ENCODE results near the gene HK3. TPM values are rescaled to one million over a fixed set of nuclear protein-coding genes. Genes with fewer than 3 reads are reported as not detected.
A peak's percentile ranks its signal among the peaks of the same experiment; 100 is the strongest.

Gene HK3
- total and polyA plus RNA-seq, 7 experiments from 2014 or later = 0.27 to 118 (median 2.0) TPM; not detected in 1

- intact Hi-C loops (cut with micrococcal nuclease) = no loop called here
- peaks cover 8 to 28% (median 18%) of the 10 kb centered on the region in 7 donors for H3K4me1 Mint-ChIP-seq
- Histone ChIP-seq H3K27me3 (ENCODE audit: control insufficient read depth in 2 of 2, insufficient read depth in 2 of 2, low read length in 2 of 2) (no peaks in the 10 kb centered on the region), H3K36me3 (ENCODE audit: control insufficient read depth in 2 of 3, insufficient read depth in 3 of 3, low read length in 3 of 3) (peaks cover 2 to 22% (median 4%) of the 10 kb centered on the region in 3 experiments), H3K4me1 (ENCODE audit: control insufficient read depth in 2 of 2, insufficient read depth in 2 of 2, low read length in 2 of 2) (no peaks in the 10 kb centered on the region), H3K27ac (ENCODE audit: low read depth, low read length) (no peak overlapping the region), H3K4me3 (ENCODE audit: low read length) (no peak overlapping the region), H3K9me3 (ENCODE audit: control insufficient read depth in 2 of 3, low read length in 3 of 3) (no peaks in the 10 kb centered on the region)
- peaks cover 7 to 22% (median 12%) of the 10 kb centered on the region in 5 donors for H3K36me3 Mint-ChIP-seq
- peak overlapping the region in 1 of 9 donors; percentile 14 for H3K27ac Mint-ChIP-seq
- peaks cover 0 to 9% (median 0%) of the 10 kb centered on the region in 5 donors for H3K27me3 Mint-ChIP-seq
- CTCF ChIA-PET = no interaction called here
- H3K9me3 Mint-ChIP-seq = no peaks in the 10 kb centered on the region
- POLR2A ChIA-PET = no interaction called here
- DNase-seq (no peak), ATAC-seq (no peak)
- H3K4me3 Mint-ChIP-seq = no peak overlapping the region
Observed at GRCh38 chr5:176899946-176900779, 1.0 kb upstream of the HK3 start.

- no peaks in the 10 kb centered on the region for H3K36me3 ChIP-seq (ENCODE audit: control insufficient read depth in 2 of 3, insufficient read depth in 3 of 3, low read length in 3 of 3)
- Mint-ChIP-seq H3K9me3 (no peaks in the 10 kb centered on the region), H3K36me3 (peaks cover 0 to 6% (median 0%) of the 10 kb centered on the region in 5 donors), H3K27me3 (peaks cover 0 to 9% (median 0%) of the 10 kb centered on the region in 5 donors), H3K4me3 (no peak overlapping the region), H3K4me1 (peaks cover 8 to 28% (median 18%) of the 10 kb centered on the region in 7 donors), H3K27ac (peak overlapping the region in 1 of 9 donors; percentile 78)
- no peak overlapping the region for H3K4me3 ChIP-seq (ENCODE audit: low read length)
- H3K9me3 ChIP-seq (ENCODE audit: control insufficient read depth in 2 of 3, low read length in 3 of 3) = no peaks in the 10 kb centered on the region
- DNase-seq (no peak), ATAC-seq (no peak)
- ChIA-PET POLR2A (no interaction called here), CTCF (no interaction called here)
- H3K27me3 ChIP-seq (ENCODE audit: control insufficient read depth in 2 of 2, insufficient read depth in 2 of 2, low read length in 2 of 2) = no peaks in the 10 kb centered on the region
- intact Hi-C loops (cut with micrococcal nuclease) = no loop called here
- no peaks in the 10 kb centered on the region for H3K4me1 ChIP-seq (ENCODE audit: control insufficient read depth in 2 of 2, insufficient read depth in 2 of 2, low read length in 2 of 2)
- no peak overlapping the region for H3K27ac ChIP-seq (ENCODE audit: low read depth, low read length)
Observed at GRCh38 chr5:176897263-176897662, 1.9 kb downstream of the HK3 start.

GRCh38 chr5:176895831-176896230 lies 3.3 kb downstream of the HK3 start:
- H3K9me3 ChIP-seq (ENCODE audit: control insufficient read depth in 2 of 3, low read length in 3 of 3) = no peaks in the 10 kb centered on the region
- no peaks in the 10 kb centered on the region for H3K4me1 ChIP-seq (ENCODE audit: control insufficient read depth in 2 of 2, insufficient read depth in 2 of 2, low read length in 2 of 2)
- no peak overlapping the region for H3K27ac Mint-ChIP-seq
- no peak for ATAC-seq
- H3K36me3 ChIP-seq (ENCODE audit: control insufficient read depth in 2 of 3, insufficient read depth in 3 of 3, low read length in 3 of 3) = no peaks in the 10 kb centered on the region
- ChIA-PET POLR2A (no interaction called here), CTCF (no interaction called here)
- no peak overlapping the region for H3K27ac ChIP-seq (ENCODE audit: low read depth, low read length)
- H3K4me1 Mint-ChIP-seq = peaks cover 8 to 25% (median 15%) of the 10 kb centered on the region in 7 donors
- H3K36me3 Mint-ChIP-seq = peaks cover 0 to 2% (median 0%) of the 10 kb centered on the region in 5 donors
- H3K4me3 Mint-ChIP-seq = no peak overlapping the region
- no peak overlapping the region for H3K4me3 ChIP-seq (ENCODE audit: low read length)
- DNase-seq = no peak
- intact Hi-C loops (cut with micrococcal nuclease) = no loop called here
- no peaks in the 10 kb centered on the region for H3K9me3 Mint-ChIP-seq
- H3K27me3 ChIP-seq (ENCODE audit: control insufficient read depth in 2 of 2, insufficient read depth in 2 of 2, low read length in 2 of 2) = no peaks in the 10 kb centered on the region
- H3K27me3 Mint-ChIP-seq = peaks cover 0 to 9% (median 0%) of the 10 kb centered on the region in 5 donors

- intact Hi-C loops (cut with micrococcal nuclease) = no loop called here
- Histone ChIP-seq H3K9me3 (ENCODE audit: control insufficient read depth in 2 of 3, low read length in 3 of 3) (no peaks in the 10 kb centered on the region), H3K27me3 (ENCODE audit: control insufficient read depth in 2 of 2, insufficient read depth in 2 of 2, low read length in 2 of 2) (no peaks in the 10 kb centered on the region), H3K4me1 (ENCODE audit: control insufficient read depth in 2 of 2, insufficient read depth in 2 of 2, low read length in 2 of 2) (no peaks in the 10 kb centered on the region), H3K36me3 (ENCODE audit: control insufficient read depth in 2 of 3, insufficient read depth in 3 of 3, low read length in 3 of 3) (no peaks in the 10 kb centered on the region), H3K27ac (ENCODE audit: low read depth, low read length) (no peak overlapping the region), H3K4me3 (ENCODE audit: low read length) (no peak overlapping the region)
- DNase-seq (peak in 1 of 9 donors; percentile 9), ATAC-seq (no peak)
- no peaks in the 10 kb centered on the region for H3K9me3 Mint-ChIP-seq
- ChIA-PET CTCF (interaction anchor here (0.6 kb wide), 1 partner anchor 44 kb away, joined by 3 read pairs; no protein-coding TSS in a partner anchor), POLR2A (no interaction called here)
- no peak overlapping the region for H3K27ac Mint-ChIP-seq
- H3K27me3 Mint-ChIP-seq = peaks cover 0 to 9% (median 0%) of the 10 kb centered on the region in 5 donors
- H3K4me1 Mint-ChIP-seq = peaks cover 4 to 17% (median 9%) of the 10 kb centered on the region in 7 donors
- H3K36me3 Mint-ChIP-seq = no peaks in the 10 kb centered on the region
- no peak overlapping the region for H3K4me3 Mint-ChIP-seq
Observed at GRCh38 chr5:176894298-176894697, 4.8 kb downstream of the HK3 start.

- no peaks in the 10 kb centered on the region for H3K4me1 ChIP-seq (ENCODE audit: control insufficient read depth in 2 of 2, insufficient read depth in 2 of 2, low read length in 2 of 2)
- H3K27me3 Mint-ChIP-seq = peaks cover 0 to 5% (median 0%) of the 10 kb centered on the region in 5 donors
- no peaks in the 10 kb centered on the region for H3K27me3 ChIP-seq (ENCODE audit: control insufficient read depth in 2 of 2, insufficient read depth in 2 of 2, low read length in 2 of 2)
- ATAC-seq (no peak), DNase-seq (no peak)
- H3K27ac Mint-ChIP-seq = no peak overlapping the region
- peaks cover 0 to 13% (median 4%) of the 10 kb centered on the region in 7 donors for H3K4me1 Mint-ChIP-seq
- H3K27ac ChIP-seq (ENCODE audit: low read depth, low read length) = no peak overlapping the region
- no peaks in the 10 kb centered on the region for H3K36me3 Mint-ChIP-seq
- POLR2A ChIA-PET = no interaction called here
- no peaks in the 10 kb centered on the region for H3K9me3 Mint-ChIP-seq
- no peaks in the 10 kb centered on the region for H3K36me3 ChIP-seq (ENCODE audit: control insufficient read depth in 2 of 3, insufficient read depth in 3 of 3, low read length in 3 of 3)
- no peak overlapping the region for H3K4me3 ChIP-seq (ENCODE audit: low read length)
- no peak overlapping the region for H3K4me3 Mint-ChIP-seq
- intact Hi-C loops (cut with micrococcal nuclease) = no loop called here
- CTCF ChIA-PET = no interaction called here
- H3K9me3 ChIP-seq (ENCODE audit: control insufficient read depth in 2 of 3, low read length in 3 of 3) = no peaks in the 10 kb centered on the region
Observed at GRCh38 chr5:176892663-176893062, 6.5 kb downstream of the HK3 start.

GRCh38 chr5:176891331-176891958 lies 7.7 kb downstream of the HK3 start:
- H3K4me3 ChIP-seq (ENCODE audit: low read length) = no peak overlapping the region
- H3K36me3 Mint-ChIP-seq = no peaks in the 10 kb centered on the region
- no peaks in the 10 kb centered on the region for H3K27me3 Mint-ChIP-seq
- DNase-seq (no peak), ATAC-seq (no peak)
- H3K4me1 Mint-ChIP-seq = peaks cover 0 to 11% (median 4%) of the 10 kb centered on the region in 7 donors
- no peaks in the 10 kb centered on the region for H3K9me3 ChIP-seq (ENCODE audit: control insufficient read depth in 2 of 3, low read length in 3 of 3)
- H3K27me3 ChIP-seq (ENCODE audit: control insufficient read depth in 2 of 2, insufficient read depth in 2 of 2, low read length in 2 of 2) = no peaks in the 10 kb centered on the region
- intact Hi-C loops (cut with micrococcal nuclease) = no loop called here
- H3K4me1 ChIP-seq (ENCODE audit: control insufficient read depth in 2 of 2, insufficient read depth in 2 of 2, low read length in 2 of 2) = no peaks in the 10 kb centered on the region
- no peak overlapping the region for H3K27ac Mint-ChIP-seq
- ChIA-PET POLR2A (no interaction called here), CTCF (no interaction called here)
- no peaks in the 10 kb centered on the region for H3K9me3 Mint-ChIP-seq
- H3K4me3 Mint-ChIP-seq = no peak overlapping the region
- H3K27ac ChIP-seq (ENCODE audit: low read depth, low read length) = no peak overlapping the region
- no peaks in the 10 kb centered on the region for H3K36me3 ChIP-seq (ENCODE audit: control insufficient read depth in 2 of 3, insufficient read depth in 3 of 3, low read length in 3 of 3)

Data from naive thymus-derived CD4-positive, alpha-beta T cell (primary cell).